ENCODE data around the gene NUCB1.

Gene NUCB1

GRCh38 chr19:48969276-48970138 is 69.4 kb downstream of the NUCB1 start:
- H3K27me3 ChIP-seq (ENCODE audit: control insufficient read depth in 3 of 3, insufficient read depth in 3 of 3, low read depth in 1 of 3, low read length in 3 of 3), result no peaks in the 10 kb centered on the region
- H3K27ac ChIP-seq (replicated peaks; ENCODE audit: low read length), result no peak overlapping the region
- no peak overlapping the region for H2BK120ac ChIP-seq (ENCODE audit: low read depth, low read length)
- peaks cover 34 to 72% of the 10 kb centered on the region in 2 donors for H3K36me3 ChIP-seq (replicated peaks in 1 of 2; ENCODE audit: control insufficient read depth in 2 of 2, insufficient read depth in 2 of 2, low read length in 2 of 2)
- H3K9me3 ChIP-seq (replicated peaks in 1 of 2; ENCODE audit: control insufficient read depth in 2 of 2, insufficient read depth in 1 of 2, low read depth in 1 of 2, low read length in 2 of 2), result peaks cover 0 to 8% of the 10 kb centered on the region in 2 donors
- no peak for DNase-seq (ENCODE audit: low spot score)
- no peak overlapping the region for H2AFZ ChIP-seq (ENCODE audit: low read length)
- no peak overlapping the region for H4K8ac ChIP-seq (ENCODE audit: low read depth, low read length)
- H3K14ac ChIP-seq (ENCODE audit: low read length), result no peak overlapping the region
- WGBS, 2 donors (ENCODE audit: extremely low coverage in 2 of 2, insufficient read length in 2 of 2, insufficient replicate concordance in 1 of 2), result no CpG with 5 or more reads among the region's 45 CpGs
- H2BK15ac ChIP-seq (ENCODE audit: low read length), result no peak overlapping the region
- H3K4ac ChIP-seq (ENCODE audit: low read length), result no peak overlapping the region
- H3K18ac ChIP-seq (ENCODE audit: low read length), result no peak overlapping the region
- H3K4me2 ChIP-seq (ENCODE audit: insufficient read depth, low read length, poor library complexity, severe bottlenecking), result no peak overlapping the region
- H2BK12ac ChIP-seq (ENCODE audit: low read length), result no peak overlapping the region
- peak overlapping the region; percentile 59 for H3K23ac ChIP-seq (ENCODE audit: low read depth, low read length, poor library complexity)
- H2BK5ac ChIP-seq (ENCODE audit: low read length), result no peak overlapping the region
- no peak overlapping the region for H3K9ac ChIP-seq (ENCODE audit: low read depth, low read length, poor library complexity)
- peak overlapping the region; percentile 35 for H2AK5ac ChIP-seq (ENCODE audit: low read depth, low read length)
- H3K4me1 ChIP-seq (ENCODE audit: control insufficient read depth in 2 of 2, insufficient read depth in 1 of 2, low read depth in 1 of 2, low read length in 2 of 2), result peaks cover 2 to 4% of the 10 kb centered on the region in 2 donors
- no peak overlapping the region for H4K91ac ChIP-seq (ENCODE audit: low read depth, low read length, poor library complexity)
- peaks cover 3% of the 10 kb centered on the region for H3K79me1 ChIP-seq (ENCODE audit: low read depth, low read length)
- H3K4me3 ChIP-seq (ENCODE audit: low read length in 2 of 2), result peak overlapping the region in 1 of 2 donors; percentile 9

DNA sequence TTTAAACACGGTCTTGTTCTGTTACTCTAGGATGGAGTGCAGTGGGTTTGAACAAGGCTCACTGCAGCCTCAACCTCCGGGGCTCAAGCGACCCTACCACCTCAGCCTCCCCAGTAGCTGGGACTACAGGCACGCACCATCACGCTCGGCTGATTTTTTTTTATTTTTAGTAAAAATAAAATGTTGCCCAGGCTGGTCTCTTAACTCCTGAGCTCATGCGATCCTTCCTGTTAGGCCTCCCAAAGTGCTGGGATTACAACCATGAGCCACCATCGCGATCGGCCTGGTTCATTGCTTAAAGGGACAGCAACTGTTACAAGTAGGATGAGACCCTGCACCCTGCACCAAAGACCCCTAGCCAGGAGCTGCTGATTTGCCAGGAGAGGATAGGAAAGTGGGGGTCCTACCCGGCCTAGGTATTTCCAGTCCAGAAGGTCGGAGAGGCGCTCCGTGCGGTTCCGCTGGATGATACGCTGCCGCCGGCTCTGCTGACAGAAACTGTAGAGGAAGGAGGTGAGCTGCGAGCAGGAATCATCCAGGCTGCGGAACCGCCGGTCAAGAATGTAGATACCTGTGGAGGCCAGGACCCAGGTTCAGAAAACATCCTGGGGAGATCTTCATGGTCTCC is 70.1 kb downstream of the NUCB1 start:
- Histone ChIP-seq H4K8ac (ENCODE audit: low read depth, low read length) (no peak overlapping the region), H2BK12ac (ENCODE audit: low read length) (no peak overlapping the region)
- no CpG with 5 or more reads among the region's 23 CpGs for WGBS, 2 donors (ENCODE audit: extremely low coverage in 2 of 2, insufficient read length in 2 of 2, insufficient replicate concordance in 1 of 2)

DNA sequence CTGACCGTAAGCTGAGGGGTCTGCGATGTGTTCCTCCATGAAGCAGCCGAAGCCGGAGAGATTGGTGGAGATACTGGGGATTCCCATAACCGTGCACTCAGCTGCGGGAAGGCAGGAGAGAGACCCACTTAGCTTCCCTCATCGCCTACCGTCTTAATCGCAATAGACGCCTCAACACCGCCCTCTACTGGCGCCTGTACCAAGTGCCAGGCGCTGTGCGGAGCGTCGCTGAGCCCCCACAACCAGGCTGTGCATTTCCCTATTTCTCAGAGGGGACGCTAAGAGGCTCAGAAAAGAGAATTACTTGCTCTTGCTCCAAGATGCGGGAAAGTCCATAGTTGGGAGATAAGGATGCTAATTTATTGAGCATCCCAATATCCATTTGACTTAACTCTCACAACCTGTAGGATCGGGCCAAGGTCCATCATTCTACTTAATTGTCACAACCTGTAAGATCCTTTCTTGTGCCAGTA is 70.8 kb downstream of the NUCB1 start:
- peaks cover 0 to 8% of the 10 kb centered on the region in 2 donors for H3K9me3 ChIP-seq (replicated peaks in 1 of 2; ENCODE audit: control insufficient read depth in 2 of 2, insufficient read depth in 1 of 2, low read depth in 1 of 2, low read length in 2 of 2)
- H2BK120ac ChIP-seq (ENCODE audit: low read depth, low read length), result no peak overlapping the region
- no peak overlapping the region for H2BK15ac ChIP-seq (ENCODE audit: low read length)
- DNase-seq (ENCODE audit: low spot score), result peak; percentile 82
- no peak overlapping the region for H3K4ac ChIP-seq (ENCODE audit: low read length)
- H4K8ac ChIP-seq (ENCODE audit: low read depth, low read length), result no peak overlapping the region
- H2BK12ac ChIP-seq (ENCODE audit: low read length), result no peak overlapping the region
- WGBS, 2 donors (ENCODE audit: extremely low coverage in 2 of 2, insufficient read length in 2 of 2, insufficient replicate concordance in 1 of 2), result no CpG with 5 or more reads among the region's 19 CpGs
- H3K36me3 ChIP-seq (replicated peaks in 1 of 2; ENCODE audit: control insufficient read depth in 2 of 2, insufficient read depth in 2 of 2, low read length in 2 of 2), result peaks cover 36 to 76% of the 10 kb centered on the region in 2 donors
- H3K9ac ChIP-seq (ENCODE audit: low read depth, low read length, poor library complexity), result no peak overlapping the region
- no peak overlapping the region for H3K14ac ChIP-seq (ENCODE audit: low read length)
- H3K79me1 ChIP-seq (ENCODE audit: low read depth, low read length), result no peaks in the 10 kb centered on the region
- H4K91ac ChIP-seq (ENCODE audit: low read depth, low read length, poor library complexity), result no peak overlapping the region
- no peak overlapping the region for H3K18ac ChIP-seq (ENCODE audit: low read length)
- H3K4me2 ChIP-seq (ENCODE audit: insufficient read depth, low read length, poor library complexity, severe bottlenecking), result no peak overlapping the region
- H2AFZ ChIP-seq (ENCODE audit: low read length), result peak overlapping the region; percentile 61
- H2BK5ac ChIP-seq (ENCODE audit: low read length), result no peak overlapping the region
- H3K27ac ChIP-seq (replicated peaks; ENCODE audit: low read length), result no peak overlapping the region
- no peak overlapping the region for H3K23ac ChIP-seq (ENCODE audit: low read depth, low read length, poor library complexity)
- H2AK5ac ChIP-seq (ENCODE audit: low read depth, low read length), result no peak overlapping the region
- peaks cover 2% of the 10 kb centered on the region in 2 donors for H3K4me1 ChIP-seq (ENCODE audit: control insufficient read depth in 2 of 2, insufficient read depth in 1 of 2, low read depth in 1 of 2, low read length in 2 of 2)
- no peak overlapping the region for H3K4me3 ChIP-seq (ENCODE audit: low read length in 2 of 2)
- H3K27me3 ChIP-seq (ENCODE audit: control insufficient read depth in 3 of 3, insufficient read depth in 3 of 3, low read depth in 1 of 3, low read length in 3 of 3), result no peaks in the 10 kb centered on the region

More for the DNA sequence above, 70.1 kb downstream of the NUCB1 start:
- H3K4me3 ChIP-seq (ENCODE audit: low read length in 2 of 2), result no peak overlapping the region
- H2BK5ac ChIP-seq (ENCODE audit: low read length), result no peak overlapping the region
- no peak overlapping the region for H3K9ac ChIP-seq (ENCODE audit: low read depth, low read length, poor library complexity)
- no peak overlapping the region for H3K14ac ChIP-seq (ENCODE audit: low read length)
- peak overlapping the region; percentile 21 for H2AK5ac ChIP-seq (ENCODE audit: low read depth, low read length)
- no peak overlapping the region for H3K4me2 ChIP-seq (ENCODE audit: insufficient read depth, low read length, poor library complexity, severe bottlenecking)
- no peak overlapping the region for H3K4ac ChIP-seq (ENCODE audit: low read length)
- peaks cover 0 to 8% of the 10 kb centered on the region in 2 donors for H3K9me3 ChIP-seq (replicated peaks in 1 of 2; ENCODE audit: control insufficient read depth in 2 of 2, insufficient read depth in 1 of 2, low read depth in 1 of 2, low read length in 2 of 2)
- H3K79me1 ChIP-seq (ENCODE audit: low read depth, low read length), result peaks cover 3% of the 10 kb centered on the region
- H3K36me3 ChIP-seq (replicated peaks in 1 of 2; ENCODE audit: control insufficient read depth in 2 of 2, insufficient read depth in 2 of 2, low read length in 2 of 2), result peaks cover 36 to 74% of the 10 kb centered on the region in 2 donors
- H2BK120ac ChIP-seq (ENCODE audit: low read depth, low read length), result no peak overlapping the region
- H3K27me3 ChIP-seq (ENCODE audit: control insufficient read depth in 3 of 3, insufficient read depth in 3 of 3, low read depth in 1 of 3, low read length in 3 of 3), result no peaks in the 10 kb centered on the region
- no peak overlapping the region for H4K91ac ChIP-seq (ENCODE audit: low read depth, low read length, poor library complexity)
- no peak overlapping the region for H3K27ac ChIP-seq (replicated peaks; ENCODE audit: low read length)
- no peak overlapping the region for H3K23ac ChIP-seq (ENCODE audit: low read depth, low read length, poor library complexity)
- peak overlapping the region; percentile 61 for H2AFZ ChIP-seq (ENCODE audit: low read length)
- no peak overlapping the region for H3K18ac ChIP-seq (ENCODE audit: low read length)
- H2BK15ac ChIP-seq (ENCODE audit: low read length), result no peak overlapping the region
- H3K4me1 ChIP-seq (ENCODE audit: control insufficient read depth in 2 of 2, insufficient read depth in 1 of 2, low read depth in 1 of 2, low read length in 2 of 2), result peaks cover 2% of the 10 kb centered on the region in 2 donors
- no peak for DNase-seq (ENCODE audit: low spot score)
